NCI-H1417 treated with DMSO at 0.1 percent for 48 hours (cell line): Measurements from ENCODE around the gene CDR2L.
"Not testable (repeated sequence)": the region's sequence is repeated elsewhere in the genome, so short reads cannot be mapped to it uniquely, and the experiment has no call there.

ENCODE experiments used
- DNase-seq: peaks from one replicate; lab custom pipeline; 2025; lab: John Stamatoyannopoulos, UW

Gene CDR2L

DNA sequence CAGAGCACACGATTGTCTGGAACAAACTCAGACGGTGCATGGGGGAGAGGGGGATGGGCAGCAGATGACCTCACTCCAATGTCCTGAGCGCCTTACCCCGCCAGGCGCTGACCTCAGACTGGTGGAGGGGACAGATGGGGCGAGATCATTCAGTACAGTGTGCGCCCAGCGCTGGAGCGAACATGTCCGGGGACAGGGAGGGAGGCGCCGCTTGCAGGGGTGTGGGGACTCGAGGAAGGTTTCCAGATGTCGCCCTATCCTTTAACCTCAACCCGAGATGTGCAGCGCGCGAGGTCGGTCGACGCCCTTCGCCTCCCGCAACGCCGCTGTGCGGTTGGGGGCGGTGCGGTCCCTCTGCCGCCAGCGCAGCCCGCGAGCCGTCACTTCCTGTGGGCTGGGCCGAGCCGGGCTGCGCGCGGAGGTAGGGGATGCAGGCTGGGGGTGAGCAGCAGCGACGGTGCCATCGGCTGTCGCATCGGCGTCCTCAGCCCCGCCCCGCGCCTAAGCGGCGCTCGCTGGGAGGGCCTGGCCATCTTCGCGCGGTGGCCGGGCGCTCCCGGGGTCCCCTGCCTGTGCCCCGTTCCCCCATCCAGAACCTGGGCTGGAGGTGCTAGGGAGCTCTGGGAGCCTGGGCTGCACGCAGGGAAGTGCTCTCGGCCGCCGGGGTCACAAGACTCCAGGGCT is 5.3 kb upstream of the CDR2L start:
- DNase-seq, result peak; percentile 41

- DNase-seq, result not testable (repeated sequence)
These were observed 4.6 kb upstream of the CDR2L start for GRCh38 chr17:74982663-74983313.

DNA sequence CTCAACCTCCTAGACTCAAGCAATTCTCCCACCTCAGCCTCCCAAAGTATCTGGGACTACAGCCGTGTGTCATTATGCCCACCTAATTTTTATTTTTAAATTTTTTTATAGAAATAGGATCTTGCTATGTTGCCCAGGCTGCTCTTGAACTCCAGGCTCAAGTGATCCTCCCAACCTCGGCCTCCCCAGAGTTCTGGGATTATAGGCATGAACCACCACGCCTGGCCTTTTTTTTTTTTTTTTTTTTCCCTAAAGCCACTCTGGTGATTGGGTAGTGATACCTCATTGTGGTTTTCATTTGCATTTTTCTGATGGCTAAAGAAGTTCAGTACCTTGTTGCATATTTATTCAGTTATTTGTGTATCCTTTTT is 1.2 kb upstream of the CDR2L start:
- DNase-seq, result no peak

GRCh38 chr17:74987909-74988711 is 678 bp downstream of the CDR2L start:
- no peak for DNase-seq

- DNase-seq, result no peak
These were observed 3.2 kb downstream of the CDR2L start for GRCh38 chr17:74990581-74991105.

GRCh38 chr17:74992223-74992622 is 4.8 kb downstream of the CDR2L start:
- no peak for DNase-seq

GRCh38 chr17:74994440-74994839 is 7.0 kb downstream of the CDR2L start:
- no peak for DNase-seq

- no peak for DNase-seq
These were observed 8.4 kb downstream of the CDR2L start for GRCh38 chr17:74995847-74996246.

DNA sequence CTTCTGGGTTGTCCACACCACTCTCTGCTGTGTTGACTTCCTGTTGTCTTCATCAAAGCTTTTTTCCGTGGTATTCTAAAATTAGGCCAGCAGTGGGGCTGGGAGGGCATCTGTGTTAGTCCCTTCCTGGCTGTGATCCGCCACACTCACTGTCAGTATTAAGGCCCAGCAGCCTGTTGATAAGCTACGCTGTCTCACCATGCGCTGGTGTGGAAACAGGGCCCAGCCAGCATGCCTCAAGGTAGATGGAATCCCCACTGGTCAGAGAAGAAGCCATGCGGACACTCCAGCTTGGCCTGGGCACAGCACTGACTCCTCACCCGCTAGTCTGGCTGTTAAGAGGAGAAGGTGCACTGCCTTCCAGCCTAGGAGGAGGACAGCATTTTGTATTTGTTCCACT is 11.4 kb downstream of the CDR2L start:
- no peak for DNase-seq

DNA sequence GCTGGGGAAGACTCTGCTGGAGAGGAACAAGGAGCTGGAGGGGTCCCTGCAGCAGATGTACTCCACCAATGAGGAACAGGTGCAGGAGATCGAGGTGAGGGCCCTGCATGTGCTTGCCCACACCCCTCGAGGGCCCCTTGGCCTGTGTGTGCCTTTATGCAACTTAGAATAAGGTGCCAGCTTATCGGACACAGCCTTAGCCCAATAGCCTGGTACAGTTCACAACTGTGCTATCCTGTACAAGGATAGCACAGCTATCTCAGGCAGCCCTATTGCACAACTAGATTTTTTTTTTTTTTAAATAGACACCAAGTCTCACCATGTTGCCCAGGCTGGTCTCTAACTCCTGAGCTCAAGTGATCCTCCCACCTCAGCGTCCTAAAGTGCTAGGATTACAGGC is 12.1 kb downstream of the CDR2L start:
- DNase-seq, result no peak

DNA sequence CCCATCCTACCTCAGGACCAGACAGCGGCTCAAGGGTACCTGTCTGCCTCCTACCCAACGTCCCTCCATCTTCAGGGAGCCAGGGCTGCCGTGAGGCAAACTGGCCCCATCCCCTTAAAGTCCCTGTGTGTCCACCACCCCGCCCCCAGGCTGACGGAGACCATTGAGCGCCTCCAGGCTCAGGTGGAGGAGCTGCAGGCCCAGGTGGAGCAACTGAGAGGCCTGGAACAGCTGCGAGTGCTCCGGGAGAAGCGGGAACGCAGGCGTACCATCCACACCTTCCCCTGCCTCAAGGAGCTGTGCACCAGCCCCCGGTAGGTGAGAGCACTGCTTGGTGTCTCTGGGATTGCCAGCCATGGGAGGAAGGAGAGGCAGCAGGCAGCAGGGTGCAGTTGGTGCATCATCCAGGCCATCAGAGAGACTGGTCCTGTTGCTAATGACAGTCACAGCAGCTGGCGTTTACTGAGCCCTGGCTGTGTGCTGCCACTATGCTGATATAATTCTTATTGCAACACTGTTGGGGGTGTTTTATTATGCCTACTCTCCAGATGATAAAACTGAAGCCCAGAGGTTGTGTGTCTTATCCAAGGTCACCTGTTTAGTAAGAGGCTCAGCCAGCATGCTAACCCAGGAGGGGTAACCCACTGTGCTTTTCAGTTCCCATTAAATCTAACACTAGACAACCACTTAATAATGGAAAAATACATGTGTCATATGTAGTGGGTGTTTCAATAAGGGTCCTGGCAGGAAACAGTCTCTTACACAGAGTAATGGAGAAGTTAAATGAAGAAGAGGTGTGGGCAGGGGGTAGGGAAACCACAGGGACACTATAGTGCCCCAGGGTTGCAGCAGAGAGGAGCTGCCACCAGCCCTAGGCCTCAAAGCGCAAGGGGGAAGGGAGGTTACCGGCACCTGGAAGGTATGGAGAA is 14.7 kb downstream of the CDR2L start:
- no peak for DNase-seq

GRCh38 chr17:75003070-75003956 is 15.9 kb downstream of the CDR2L start:
- no peak for DNase-seq

DNA sequence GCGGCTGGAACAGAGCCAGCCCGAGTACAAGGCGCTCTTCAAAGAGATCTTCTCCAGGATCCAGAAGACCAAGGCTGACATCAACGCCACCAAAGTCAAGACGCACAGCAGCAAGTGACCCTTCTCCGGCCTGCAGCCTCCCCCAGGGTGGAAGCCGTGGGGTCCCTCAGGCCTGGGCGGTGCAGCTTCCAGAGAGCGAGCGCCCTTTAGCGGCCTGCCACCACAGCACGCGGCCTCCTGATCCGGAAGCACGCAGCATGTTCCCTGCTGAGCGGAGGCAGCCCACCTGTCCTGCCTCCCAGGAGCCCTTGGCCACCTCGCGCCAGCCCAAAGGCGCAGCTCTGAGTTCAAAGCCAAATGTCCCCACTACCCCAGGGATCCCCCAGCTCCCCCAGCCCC is 16.5 kb downstream of the CDR2L start:
- no peak for DNase-seq

- no peak for DNase-seq
These were observed 16.9 kb downstream of the CDR2L start for GRCh38 chr17:75004371-75004770.

- DNase-seq, result no peak
These were observed 17.9 kb downstream of the CDR2L start for GRCh38 chr17:75005291-75005690.

GRCh38 chr17:75006084-75006483 is 18.7 kb downstream of the CDR2L start:
- not testable (repeated sequence) for DNase-seq

GRCh38 chr17:75006653-75007052 is 19.2 kb downstream of the CDR2L start:
- no peak for DNase-seq

DNA sequence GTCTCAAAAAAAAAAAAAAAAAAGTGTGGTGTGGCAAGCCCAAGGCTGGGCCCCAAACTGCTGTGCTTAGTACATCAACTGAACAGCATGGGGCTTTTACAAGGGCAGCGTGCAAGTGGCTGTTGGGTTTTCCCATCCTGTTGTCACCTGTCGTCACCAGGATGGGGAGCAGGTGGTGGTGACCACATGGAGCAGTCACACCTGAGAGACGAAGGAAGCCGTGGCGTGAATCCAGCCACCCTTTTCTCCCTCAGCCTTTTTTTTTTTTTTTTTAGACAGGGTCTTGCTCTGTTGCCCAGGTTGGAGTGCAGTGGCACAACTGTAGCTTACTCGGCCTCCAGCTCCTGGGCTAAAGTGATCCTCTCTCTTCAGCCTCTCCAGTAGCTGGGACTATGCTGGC is 20.9 kb downstream of the CDR2L start:
- DNase-seq, result no peak

DNA sequence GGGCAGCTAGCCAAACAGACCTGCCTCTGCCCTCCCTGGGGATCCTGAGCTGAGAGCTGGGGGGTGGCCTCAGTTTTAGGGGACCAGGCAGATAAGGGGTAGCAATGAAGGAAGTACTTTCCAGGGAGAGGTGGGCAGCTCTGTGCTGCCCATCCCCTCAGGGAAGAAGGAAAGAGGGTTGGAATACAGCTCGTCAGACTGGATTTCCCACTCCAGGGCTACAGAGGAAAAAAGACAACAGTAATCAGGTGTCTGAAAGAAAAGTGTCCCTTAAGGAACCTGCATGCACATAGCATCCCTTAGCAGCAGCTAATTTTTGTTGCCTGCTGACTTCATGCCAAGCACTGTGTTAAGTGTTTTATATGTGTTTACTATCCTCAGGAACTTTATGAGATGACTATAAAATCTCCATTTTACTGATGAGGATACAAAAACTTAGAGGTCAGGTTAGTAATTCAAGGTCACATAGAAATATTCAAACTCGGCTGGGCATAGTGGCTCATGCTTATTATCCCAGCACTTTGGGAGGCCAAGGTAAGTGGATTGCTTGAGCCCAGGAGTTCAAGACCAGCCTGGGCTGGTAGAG is 21.8 kb downstream of the CDR2L start:
- no peak for DNase-seq

- no peak for DNase-seq
These were observed 23.4 kb downstream of the CDR2L start for GRCh38 chr17:75010683-75011400.
